ENCODE data around the gene SMPD1. TPM values are rescaled to one million over a fixed set of nuclear protein-coding genes. Genes with fewer than 3 reads are reported as not detected.

Gene SMPD1
- polyA plus RNA-seq, 3 donors, result 4.2 to 22.6 (median 4.9) TPM

DNA sequence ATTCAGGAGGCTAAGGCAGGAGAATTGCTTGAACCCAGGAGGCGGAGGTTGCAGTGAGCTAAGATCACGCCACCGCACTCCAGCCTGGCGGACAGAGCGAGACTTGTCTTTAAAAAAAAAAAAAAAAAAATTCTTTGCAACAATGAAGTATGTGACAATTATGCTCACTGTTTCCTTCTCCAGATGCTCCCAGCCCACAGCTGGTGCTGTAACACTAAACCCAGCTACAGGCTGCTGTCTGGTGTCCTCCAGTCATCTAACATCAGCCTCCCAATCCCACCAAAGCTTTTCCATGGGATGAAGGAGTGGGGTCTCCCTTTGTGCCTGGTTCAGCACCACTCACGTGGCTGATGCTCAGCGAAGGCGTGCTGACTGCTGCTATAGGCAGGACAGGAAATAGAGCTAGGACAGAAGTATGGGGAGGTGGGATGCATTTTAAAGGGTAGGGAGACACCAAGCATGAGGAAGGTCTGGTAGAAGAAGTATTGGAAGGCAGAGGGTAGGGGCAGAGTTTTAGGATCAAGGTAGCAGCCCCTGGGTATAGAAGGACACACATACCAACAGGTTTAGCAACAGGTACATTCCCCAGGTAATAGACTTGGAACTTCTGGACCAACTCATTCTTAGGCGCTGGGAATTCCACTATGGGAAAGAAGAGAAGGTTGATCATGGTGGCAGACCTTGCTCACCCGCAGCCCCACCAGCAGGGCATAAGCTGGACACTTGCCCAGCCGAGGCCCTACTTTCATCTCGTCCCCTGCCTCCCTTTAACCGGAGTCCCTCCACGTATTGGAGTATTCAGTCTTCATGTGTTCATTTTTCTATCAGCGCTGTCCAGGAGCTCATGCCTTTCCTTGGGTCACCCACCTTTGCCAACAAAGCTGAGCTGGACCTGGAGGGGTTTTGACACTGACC is 10.4 kb downstream of the SMPD1 start:
- Mint-ChIP-seq H3K4me3 (no peak overlapping the region), H3K4me1 (peaks cover 11% of the 10 kb centered on the region), H3K27me3 (ENCODE audit: low read depth in 3 of 3) (peaks cover 3 to 8% (median 3%) of the 10 kb centered on the region in 3 donors), H3K36me3 (no peaks in the 10 kb centered on the region), H3K9me3 (no peaks in the 10 kb centered on the region), H3K27ac (no peak overlapping the region)
- Histone ChIP-seq H3K4me1 (ENCODE audit: control insufficient read depth in 1 of 2, insufficient read depth in 2 of 2, low read length in 2 of 2) (peaks cover 6 to 9% of the 10 kb centered on the region in 2 donors), H3K9ac (ENCODE audit: insufficient read depth, low read length, poor library complexity, severe bottlenecking) (no peak overlapping the region), H3K4me3 (replicated peaks in 1 of 3; ENCODE audit: low read depth in 2 of 3, low read length in 3 of 3) (no peak overlapping the region), H3K79me2 (ENCODE audit: insufficient read depth, low read length) (no peaks in the 10 kb centered on the region), H3K9me3 (replicated peaks in 1 of 2; ENCODE audit: control insufficient read depth in 1 of 2, insufficient read depth in 1 of 2, low read length in 2 of 2) (no peaks in the 10 kb centered on the region), H2AFZ (ENCODE audit: insufficient read depth, low read depth, low read length, poor library complexity, severe bottlenecking) (no peak overlapping the region), H4K20me1 (ENCODE audit: insufficient read depth, low read length) (no peaks in the 10 kb centered on the region), H3K27me3 (ENCODE audit: control insufficient read depth in 2 of 2, insufficient read depth in 2 of 2, low read length in 2 of 2) (no peaks in the 10 kb centered on the region), H3K4me2 (replicated peaks; ENCODE audit: extremely low read depth, low read length, poor library complexity, severe bottlenecking) (no peak overlapping the region), H3K27ac (ENCODE audit: low read depth in 1 of 2, low read length in 2 of 2) (no peak overlapping the region), H3K36me3 (replicated peaks in 1 of 2; ENCODE audit: control insufficient read depth in 1 of 2, insufficient read depth in 2 of 2, low read length in 2 of 2) (no peaks in the 10 kb centered on the region)
- intact Hi-C loops (cut with micrococcal nuclease), result no loop called here
- WGBS (ENCODE audit: insufficient coverage), result 95% methylated on average over 12 of the region's 15 CpGs
- TF ChIP-seq, protein P1, sequence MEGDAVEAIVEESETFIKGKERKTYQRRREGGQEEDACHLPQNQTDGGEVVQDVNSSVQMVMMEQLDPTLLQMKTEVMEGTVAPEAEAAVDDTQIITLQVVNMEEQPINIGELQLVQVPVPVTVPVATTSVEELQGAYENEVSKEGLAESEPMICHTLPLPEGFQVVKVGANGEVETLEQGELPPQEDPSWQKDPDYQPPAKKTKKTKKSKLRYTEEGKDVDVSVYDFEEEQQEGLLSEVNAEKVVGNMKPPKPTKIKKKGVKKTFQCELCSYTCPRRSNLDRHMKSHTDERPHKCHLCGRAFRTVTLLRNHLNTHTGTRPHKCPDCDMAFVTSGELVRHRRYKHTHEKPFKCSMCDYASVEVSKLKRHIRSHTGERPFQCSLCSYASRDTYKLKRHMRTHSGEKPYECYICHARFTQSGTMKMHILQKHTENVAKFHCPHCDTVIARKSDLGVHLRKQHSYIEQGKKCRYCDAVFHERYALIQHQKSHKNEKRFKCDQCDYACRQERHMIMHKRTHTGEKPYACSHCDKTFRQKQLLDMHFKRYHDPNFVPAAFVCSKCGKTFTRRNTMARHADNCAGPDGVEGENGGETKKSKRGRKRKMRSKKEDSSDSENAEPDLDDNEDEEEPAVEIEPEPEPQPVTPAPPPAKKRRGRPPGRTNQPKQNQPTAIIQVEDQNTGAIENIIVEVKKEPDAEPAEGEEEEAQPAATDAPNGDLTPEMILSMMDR (IDR thresholded peaks at IDR 0.05), result no peak
- no peak for DNase-seq

DNA sequence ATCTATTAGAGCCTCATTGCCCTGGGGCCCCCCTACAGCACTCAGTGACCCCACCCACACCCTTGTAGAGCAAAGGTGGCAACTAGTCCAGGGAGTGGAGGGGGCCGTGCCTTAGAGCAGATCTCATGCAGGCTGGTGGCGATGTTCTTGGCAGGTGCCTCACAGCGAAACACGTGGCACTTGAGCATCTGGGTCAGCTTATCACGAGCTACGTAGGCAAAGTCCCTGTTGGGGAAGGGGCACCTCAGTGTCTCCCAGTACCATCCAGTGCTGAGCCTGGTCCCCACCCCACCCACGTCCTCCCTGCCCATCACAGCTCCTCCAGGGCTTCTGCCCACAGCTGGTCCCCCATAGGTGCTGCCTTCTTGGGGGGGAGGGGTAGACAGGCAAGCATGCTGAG is 11.2 kb downstream of the SMPD1 start:
- H3K9me3 Mint-ChIP-seq, result no peaks in the 10 kb centered on the region
- no peaks in the 10 kb centered on the region for H3K27me3 ChIP-seq (ENCODE audit: control insufficient read depth in 2 of 2, insufficient read depth in 2 of 2, low read length in 2 of 2)
- peaks cover 3 to 7% (median 3%) of the 10 kb centered on the region in 3 donors for H3K27me3 Mint-ChIP-seq (ENCODE audit: low read depth in 3 of 3)
- H3K4me2 ChIP-seq (replicated peaks; ENCODE audit: extremely low read depth, low read length, poor library complexity, severe bottlenecking), result no peak overlapping the region
- WGBS (ENCODE audit: insufficient coverage), result 94% methylated on average over 3 of the region's 7 CpGs
- no peaks in the 10 kb centered on the region for H4K20me1 ChIP-seq (ENCODE audit: insufficient read depth, low read length)
- no peaks in the 10 kb centered on the region for H3K9me3 ChIP-seq (replicated peaks in 1 of 2; ENCODE audit: control insufficient read depth in 1 of 2, insufficient read depth in 1 of 2, low read length in 2 of 2)
- no peak overlapping the region for H3K4me3 ChIP-seq (replicated peaks in 1 of 3; ENCODE audit: low read depth in 2 of 3, low read length in 3 of 3)
- peaks cover 6 to 9% of the 10 kb centered on the region in 2 donors for H3K4me1 ChIP-seq (ENCODE audit: control insufficient read depth in 1 of 2, insufficient read depth in 2 of 2, low read length in 2 of 2)
- no peak overlapping the region for H2AFZ ChIP-seq (ENCODE audit: insufficient read depth, low read depth, low read length, poor library complexity, severe bottlenecking)
- H3K36me3 Mint-ChIP-seq, result no peaks in the 10 kb centered on the region
- no peaks in the 10 kb centered on the region for H3K79me2 ChIP-seq (ENCODE audit: insufficient read depth, low read length)
- no peak for DNase-seq
- peaks cover 11% of the 10 kb centered on the region for H3K4me1 Mint-ChIP-seq
- H3K27ac ChIP-seq (ENCODE audit: low read depth in 1 of 2, low read length in 2 of 2), result no peak overlapping the region
- TF ChIP-seq, protein P1 (IDR thresholded peaks at IDR 0.05), result no peak
- H3K27ac Mint-ChIP-seq, result no peak overlapping the region
- H3K36me3 ChIP-seq (replicated peaks in 1 of 2; ENCODE audit: control insufficient read depth in 1 of 2, insufficient read depth in 2 of 2, low read length in 2 of 2), result no peaks in the 10 kb centered on the region
- intact Hi-C loops (cut with micrococcal nuclease), result no loop called here
- H3K4me3 Mint-ChIP-seq, result no peak overlapping the region
- H3K9ac ChIP-seq (ENCODE audit: insufficient read depth, low read length, poor library complexity, severe bottlenecking), result no peak overlapping the region

Measured in CD14-positive monocyte (primary cell).